H1 (cell line): ENCODE measurements around the gene LPIN2.

Experiments used
- EP300 ChIP-seq, 2 experiments: IDR thresholded peaks; 1 replicate in 1 of 2; 2 replicates in 1 of 2; pipeline ENCODE4 v1.6.1; 2011 to 2012; ENCODE audit warnings: low read depth in 2 of 2, low read length in 2 of 2, mild to moderate bottlenecking in 2 of 2, borderline replicate concordance in 1 of 2, inconsistent platforms in 1 of 2, moderate library complexity in 1 of 2
- JUND ChIP-seq: IDR thresholded peaks from 2 replicates; pipeline ENCODE4 v1.6.1; 2011; ENCODE audit warnings: mild to moderate bottlenecking, improper control_type of control experiment, low read length
- POLR2A ChIP-seq, 2 experiments: IDR thresholded peaks; 1 replicate in 1 of 2; 2 replicates in 1 of 2; pipeline ENCODE4 v1.6.1; 2011; ENCODE audit warnings: low read depth in 2 of 2, low read length in 2 of 2, mild to moderate bottlenecking in 2 of 2; ENCODE audit errors: control extremely low read depth in 1 of 2
- POLR2AphosphoS5 ChIP-seq: IDR thresholded peaks from 2 replicates; pipeline ENCODE4 v1.6.1; 2011; ENCODE audit warnings: low read depth, low read length
- TBP ChIP-seq: IDR thresholded peaks from 2 replicates; pipeline ENCODE4 v1.6.1; 2011; ENCODE audit warnings: low read depth, low read length, improper control_type of control experiment

- no peak for TF ChIP-seq TBP
- no peak for TF ChIP-seq POLR2AphosphoS5
- TF ChIP-seq EP300 (IDR thresholded peaks at IDR 0.05; ENCODE audit: borderline replicate concordance in 1 of 2, low read depth in 2 of 2, low read length in 2 of 2), result no peak
- TF ChIP-seq POLR2A (IDR thresholded peaks at IDR 0.05; ENCODE audit: control extremely low read depth in 1 of 2, low read depth in 2 of 2, low read length in 2 of 2), result no peak
- TF ChIP-seq JUND, result no peak
Measured at GRCh38 chr18:2979129-2979528, 33.8 kb downstream of the LPIN2 start.
